BLaER1 treated with 17β-estradiol and CSF1 and Interleukin-3, amounts not matched to agents 10 nM and 100 nM (cell line): ENCODE results near the gene XPR1.

ENCODE experiments used
- H3K27ac ChIP-seq, 11 experiments: shearing (Covaris generic); formaldehyde crosslinking; 2 replicates each; pipeline ENCODE4 v1.8.1; 2022
- H3K27me3 ChIP-seq, 11 experiments: shearing (Covaris generic); formaldehyde crosslinking; 2 replicates each; pipeline ENCODE4 v1.8.1; 2022
- H3K36me3 ChIP-seq, 11 experiments: shearing (Covaris generic); formaldehyde crosslinking; 2 replicates each; pipeline ENCODE4 v1.8.1; 2022
- H3K4me1 ChIP-seq, 10 experiments: shearing (Covaris generic); formaldehyde crosslinking; 2 replicates each; pipeline ENCODE4 v1.8.1; 2022
- H3K4me2 ChIP-seq, 11 experiments: shearing (Covaris generic); formaldehyde crosslinking; 2 replicates each; pipeline ENCODE4 v1.8.1; 2022
- H3K4me3 ChIP-seq, 10 experiments: shearing (Covaris generic); formaldehyde crosslinking; 2 replicates each; pipeline ENCODE4 v1.8.1; 2022
- H3K9ac ChIP-seq, 11 experiments: shearing (Covaris generic); formaldehyde crosslinking; 2 replicates each; pipeline ENCODE4 v1.8.1; 2022
- H3K9me3 ChIP-seq, 11 experiments: shearing (Covaris generic); formaldehyde crosslinking; replicated peaks in 1 of 11; 2 replicates each; pipeline ENCODE4 v1.8.1; 2022
- H4K20me1 ChIP-seq, 11 experiments: shearing (Covaris generic); formaldehyde crosslinking; 2 replicates each; pipeline ENCODE4 v1.8.1; 2022
- Cebpa-rat ChIP-seq, 11 experiments: shearing (Covaris generic); IDR thresholded peaks; 2 replicates each; pipeline ENCODE4 v1.8.1; 2022

XPR1 gene

GRCh38 chr1:180839547-180839946 is 207.7 kb downstream of the XPR1 start:
- no peaks in the 10 kb centered on the region for H3K27me3 ChIP-seq
- H3K4me1 ChIP-seq = no peaks in the 10 kb centered on the region
- no peak overlapping the region for H3K9ac ChIP-seq
- H3K9me3 ChIP-seq = peaks cover 0 to 8% (median 1%) of the 10 kb centered on the region in 11 experiments; a peak in 2 of 22 replicates
- H3K4me2 ChIP-seq = no peak overlapping the region
- peaks cover 4 to 39% (median 18%) of the 10 kb centered on the region in 11 experiments; a peak in 20 of 22 replicates for H3K36me3 ChIP-seq
- H3K4me3 ChIP-seq = no peak overlapping the region
- H4K20me1 ChIP-seq = no peaks in the 10 kb centered on the region; a peak in 1 of 22 replicates
- TF ChIP-seq Cebpa-rat (IDR thresholded peaks at IDR 0.05) = no peak
- H3K27ac ChIP-seq = no peak overlapping the region

- no peaks in the 10 kb centered on the region; a peak in 1 of 22 replicates for H4K20me1 ChIP-seq
- H3K4me3 ChIP-seq = no peak overlapping the region
- 0 out of 22 replicates have a peak, but pooled peaks cover 0 to 4% (median 0%) of the 10 kb centered on the region in 11 experiments for H3K9me3 ChIP-seq
- H3K36me3 ChIP-seq = peaks cover 0 to 23% (median 3%) of the 10 kb centered on the region in 11 experiments; a peak in 7 of 22 replicates
- no peak overlapping the region for H3K9ac ChIP-seq
- H3K27me3 ChIP-seq = no peaks in the 10 kb centered on the region
- H3K4me2 ChIP-seq = no peak overlapping the region
- TF ChIP-seq Cebpa-rat (IDR thresholded peaks at IDR 0.05) = no peak
- no peak overlapping the region for H3K27ac ChIP-seq
- no peaks in the 10 kb centered on the region for H3K4me1 ChIP-seq
Measured at GRCh38 chr1:180841415-180841814, 209.6 kb downstream of the XPR1 start.

- no peak for TF ChIP-seq Cebpa-rat (IDR thresholded peaks at IDR 0.05)
- peaks cover 0 to 16% (median 0%) of the 10 kb centered on the region in 11 experiments; a peak in 4 of 22 replicates for H3K36me3 ChIP-seq
- H3K4me3 ChIP-seq = no peak overlapping the region
- no peak overlapping the region for H3K27ac ChIP-seq
- no peak overlapping the region for H3K4me2 ChIP-seq
- H4K20me1 ChIP-seq = no peaks in the 10 kb centered on the region; a peak in 1 of 22 replicates
- H3K4me1 ChIP-seq = no peaks in the 10 kb centered on the region
- 0 out of 22 replicates have a peak, but pooled peaks cover 0 to 4% (median 0%) of the 10 kb centered on the region in 11 experiments for H3K9me3 ChIP-seq
- H3K27me3 ChIP-seq = no peaks in the 10 kb centered on the region
- no peak overlapping the region for H3K9ac ChIP-seq
Measured at GRCh38 chr1:180842052-180842451, 210.2 kb downstream of the XPR1 start.

DNA sequence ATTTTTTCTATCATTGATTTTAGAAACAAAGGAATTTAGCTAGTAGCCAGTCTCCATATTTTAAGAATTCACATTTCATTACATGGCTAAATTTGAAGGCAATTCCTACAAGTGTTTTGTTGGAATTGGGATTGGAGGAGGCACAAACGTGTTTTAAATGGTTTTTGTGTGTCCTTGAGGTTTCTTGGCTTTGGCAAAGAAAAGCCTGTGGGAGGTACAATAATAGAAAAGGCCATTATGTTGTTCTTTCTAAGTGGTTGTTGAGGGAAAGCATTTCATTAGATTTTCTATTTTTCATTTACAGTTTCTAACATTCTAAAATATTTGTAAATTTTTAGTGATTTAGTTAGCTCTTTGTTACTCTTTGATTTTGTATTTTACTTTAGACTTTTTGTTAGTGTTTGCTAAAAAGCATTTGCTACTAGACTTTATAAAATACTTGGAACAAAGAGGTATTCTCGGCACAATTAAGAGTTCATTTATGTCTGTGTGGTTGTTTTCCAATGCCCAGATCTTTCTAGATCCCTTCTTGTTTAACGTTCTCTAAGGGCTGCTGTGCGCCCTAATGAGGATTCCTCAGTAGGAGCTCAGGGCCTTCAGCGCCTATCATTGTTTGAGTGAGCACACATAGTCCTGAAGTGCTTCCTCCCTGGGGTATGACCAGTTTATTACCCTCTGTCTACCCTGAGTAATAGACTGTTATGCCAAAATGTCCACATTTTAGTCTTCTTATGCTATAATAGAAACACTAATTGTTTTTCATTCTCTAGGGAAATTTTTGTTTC is 210.9 kb downstream of the XPR1 start:
- Histone ChIP-seq H3K9me3 (0 out of 22 replicates have a peak, but pooled peaks cover 0 to 4% (median 0%) of the 10 kb centered on the region in 11 experiments), H3K36me3 (peaks cover 0 to 10% (median 0%) of the 10 kb centered on the region in 11 experiments; a peak in 4 of 22 replicates), H3K9ac (no peak overlapping the region), H3K4me3 (no peak overlapping the region), H3K27me3 (no peaks in the 10 kb centered on the region), H3K4me2 (no peak overlapping the region), H4K20me1 (no peaks in the 10 kb centered on the region; a peak in 1 of 22 replicates), H3K27ac (no peak overlapping the region), H3K4me1 (no peaks in the 10 kb centered on the region)
- TF ChIP-seq Cebpa-rat (IDR thresholded peaks at IDR 0.05) = no peak

DNA sequence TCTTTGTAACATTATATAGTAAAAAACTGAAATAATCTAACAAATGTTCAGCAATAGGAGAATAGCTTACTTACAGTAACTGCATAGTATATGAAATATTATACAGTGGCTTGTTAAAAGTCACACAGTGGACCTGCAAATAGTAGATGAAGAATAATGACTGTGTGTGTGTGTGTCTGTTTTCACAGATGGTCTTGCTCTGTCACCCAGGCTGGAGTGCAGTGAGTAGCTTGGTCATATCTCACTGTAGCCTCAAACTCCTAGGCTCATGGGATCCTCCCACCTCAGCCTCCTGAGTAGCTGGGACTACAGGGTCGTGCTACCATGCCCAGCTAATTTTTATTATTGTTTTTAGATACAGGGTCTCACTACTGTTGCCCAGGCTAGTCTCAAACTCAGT is 213.5 kb downstream of the XPR1 start:
- Histone ChIP-seq H3K27me3 (peaks cover 0 to 22% (median 0%) of the 10 kb centered on the region in 11 experiments; a peak in 4 of 22 replicates), H4K20me1 (no peaks in the 10 kb centered on the region; a peak in 2 of 22 replicates), H3K4me3 (no peak overlapping the region), H3K27ac (no peak overlapping the region), H3K36me3 (peaks cover 0 to 4% (median 0%) of the 10 kb centered on the region in 11 experiments; a peak in 2 of 22 replicates), H3K9me3 (peaks cover 0 to under 1% (median 0%) of the 10 kb centered on the region in 11 experiments; a peak in 3 of 22 replicates), H3K9ac (no peak overlapping the region), H3K4me2 (no peak overlapping the region), H3K4me1 (peaks cover 0 to 5% (median 0%) of the 10 kb centered on the region in 10 experiments; a peak in 1 of 20 replicates)
- TF ChIP-seq Cebpa-rat (IDR thresholded peaks at IDR 0.05) = no peak

DNA sequence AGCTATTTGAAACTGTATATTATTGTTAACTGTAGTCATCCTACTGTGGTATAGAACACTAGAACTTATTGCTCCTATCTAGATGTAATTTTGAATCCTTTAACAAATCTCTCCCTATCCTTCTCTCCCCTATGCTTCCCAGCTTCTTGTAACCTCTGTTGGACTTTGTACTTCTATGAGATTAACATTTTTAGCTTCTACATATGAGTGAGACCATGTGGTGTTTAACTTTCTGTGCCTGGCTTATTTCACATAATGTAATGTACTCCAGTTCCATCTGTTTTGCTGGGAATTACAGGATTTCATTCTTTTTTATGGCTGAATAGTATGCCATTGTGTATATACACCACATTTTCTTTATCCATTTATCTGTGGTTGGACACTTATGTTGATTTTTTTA is 216.4 kb downstream of the XPR1 start:
- H3K4me3 ChIP-seq = no peak overlapping the region
- no peak overlapping the region for H3K9ac ChIP-seq
- H3K9me3 ChIP-seq = peaks cover 7 to 20% (median 13%) of the 10 kb centered on the region in 11 experiments; a peak in 20 of 22 replicates
- peaks cover 0 to 42% (median 0%) of the 10 kb centered on the region in 11 experiments; a peak in 5 of 22 replicates for H3K27me3 ChIP-seq
- no peak for TF ChIP-seq Cebpa-rat (IDR thresholded peaks at IDR 0.05)
- H3K27ac ChIP-seq = no peak overlapping the region
- H3K4me2 ChIP-seq = no peak overlapping the region
- H4K20me1 ChIP-seq = peaks cover 0 to 8% (median 0%) of the 10 kb centered on the region in 11 experiments; a peak in 2 of 22 replicates
- peaks cover 0 to 18% (median 10%) of the 10 kb centered on the region in 10 experiments; a peak in 11 of 20 replicates for H3K4me1 ChIP-seq
- H3K36me3 ChIP-seq = peaks cover 0 to 13% (median 0%) of the 10 kb centered on the region in 11 experiments; a peak in 5 of 22 replicates

DNA sequence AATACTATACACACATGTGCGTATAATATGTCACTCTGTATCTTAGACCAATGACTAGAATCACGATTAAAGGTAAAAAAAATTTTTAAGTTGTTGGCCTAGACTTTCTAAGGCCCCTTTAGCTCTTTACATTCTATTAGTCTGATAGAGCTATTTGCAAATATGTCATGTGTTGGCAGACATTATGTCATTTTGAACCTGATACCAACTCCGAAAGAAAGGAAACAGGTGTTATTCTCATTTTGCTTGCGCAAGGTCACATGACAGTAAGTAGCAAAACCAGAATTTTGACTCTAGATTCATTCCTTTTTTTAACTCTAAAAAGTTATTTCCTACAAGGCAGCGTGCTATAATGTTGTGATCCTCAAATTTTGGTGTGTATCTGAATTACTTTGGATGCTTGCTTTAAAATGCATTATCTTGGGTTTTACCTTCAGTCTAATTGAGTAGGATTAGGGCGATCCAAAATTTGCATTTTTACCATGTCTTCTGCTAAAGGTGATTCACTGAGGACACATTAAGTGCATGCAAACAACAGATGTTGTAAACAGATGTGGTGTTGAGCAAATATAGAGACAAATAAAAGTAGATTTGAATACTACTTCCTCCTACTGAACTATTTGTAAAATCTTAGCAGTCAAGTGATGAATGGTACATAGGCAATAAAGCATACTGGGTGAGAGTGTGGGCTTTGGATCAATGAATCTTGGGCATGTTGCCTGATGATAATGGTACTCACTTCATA is 217.4 kb downstream of the XPR1 start:
- Histone ChIP-seq H3K9ac (no peak overlapping the region), H3K4me2 (no peak overlapping the region), H4K20me1 (peaks cover 0 to 10% (median 0%) of the 10 kb centered on the region in 11 experiments; a peak in 1 of 22 replicates), H3K27me3 (peaks cover 0 to 52% (median 0%) of the 10 kb centered on the region in 11 experiments; a peak in 6 of 22 replicates), H3K27ac (no peak overlapping the region), H3K36me3 (peaks cover 0 to 13% (median 0%) of the 10 kb centered on the region in 11 experiments; a peak in 5 of 22 replicates), H3K4me3 (no peak overlapping the region), H3K9me3 (peaks cover 7 to 20% (median 13%) of the 10 kb centered on the region in 11 experiments; a peak in 20 of 22 replicates), H3K4me1 (peaks cover 0 to 24% (median 16%) of the 10 kb centered on the region in 10 experiments; a peak in 15 of 20 replicates)
- no peak for TF ChIP-seq Cebpa-rat (IDR thresholded peaks at IDR 0.05)

- Histone ChIP-seq H3K9me3 (peaks cover 7 to 20% (median 13%) of the 10 kb centered on the region in 11 experiments; a peak in 20 of 22 replicates), H3K4me1 (peaks cover 2 to 27% (median 19%) of the 10 kb centered on the region in 10 experiments), H3K4me3 (no peak overlapping the region), H3K4me2 (peak overlapping the region in 7 of 11 experiments; percentile 9 to 54 (median 40); a peak in 11 of 22 replicates), H3K27me3 (peaks cover 0 to 81% (median 0%) of the 10 kb centered on the region in 11 experiments; a peak in 6 of 22 replicates), H3K27ac (no peak overlapping the region), H3K36me3 (peaks cover 0 to 13% (median 0%) of the 10 kb centered on the region in 11 experiments; a peak in 5 of 22 replicates), H3K9ac (no peak overlapping the region), H4K20me1 (peaks cover 0 to 16% (median 0%) of the 10 kb centered on the region in 11 experiments; a peak in 3 of 22 replicates)
- no peak for TF ChIP-seq Cebpa-rat (IDR thresholded peaks at IDR 0.05)
Measured at GRCh38 chr1:180851995-180852887, 220.4 kb downstream of the XPR1 start.
